ENCODE results near the gene MBOAT2.

- no peak for TF ChIP-seq POLR2A (IDR thresholded peaks at IDR 0.05)
- no peak for TF ChIP-seq CTCF (IDR thresholded peaks at IDR 0.05)
These were observed 114.5 kb downstream of the MBOAT2 start for GRCh38 chr2:8888963-8889362.
